HG02884 (cell line): Measurements from ENCODE around the gene AMZ1.

Source experiments
- ATAC-seq: cut with Tn5 transposase; IDR thresholded peaks from one replicate; pipeline ENCODE4 v1.9.1; 2021; ENCODE audit warnings: mild to moderate bottlenecking, moderate library complexity; ENCODE audit not compliant: unreplicated experiment

Gene AMZ1

GRCh38 chr7:2764621-2765020 is 76.6 kb downstream of the AMZ1 start:
- ATAC-seq = no peak
